ENCODE measurements around the gene FCHSD2.

Gene FCHSD2

GRCh38 chr11:73171436-73172161, 29.5 kb upstream of the FCHSD2 start:
- no peak for DNase-seq

GRCh38 chr11:73170140-73170539, 28.0 kb upstream of the FCHSD2 start:
- no peak for DNase-seq

- no peak for DNase-seq
Observed at GRCh38 chr11:73168925-73169579, 26.9 kb upstream of the FCHSD2 start.

DNA sequence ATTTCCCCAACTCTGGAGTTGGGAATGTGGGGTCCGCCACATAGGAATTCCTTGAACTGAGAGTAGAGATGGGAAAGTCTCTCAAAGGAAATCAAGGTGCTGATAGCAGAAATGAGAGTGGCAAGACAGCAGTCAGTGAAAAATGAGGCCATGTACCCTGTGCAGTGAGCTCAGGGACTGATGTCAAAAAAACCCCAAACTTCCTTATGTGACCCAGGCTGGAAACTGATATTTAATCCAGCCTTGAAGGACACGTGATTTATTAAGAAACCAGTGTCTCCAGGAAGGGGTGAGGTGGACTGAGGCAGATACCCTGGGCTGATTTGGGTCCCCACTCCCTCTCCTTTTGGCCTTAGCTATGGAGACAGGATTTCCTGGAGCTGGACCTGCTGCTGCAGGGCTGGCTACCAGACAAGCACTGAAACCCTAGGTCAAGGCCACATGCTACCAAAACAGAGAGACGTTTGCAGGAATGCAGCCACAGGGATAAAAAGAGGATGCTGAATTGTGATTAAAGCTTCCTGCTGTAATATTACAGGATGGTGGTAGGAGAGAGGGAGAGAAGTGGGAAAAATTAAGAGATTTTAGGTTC, 25.3 kb upstream of the FCHSD2 start:
- no peak for DNase-seq

- no peak for DNase-seq
Observed at GRCh38 chr11:73164803-73165540, 22.9 kb upstream of the FCHSD2 start.

- DNase-seq: no peak
Observed at GRCh38 chr11:73163638-73164174, 21.6 kb upstream of the FCHSD2 start.

DNA sequence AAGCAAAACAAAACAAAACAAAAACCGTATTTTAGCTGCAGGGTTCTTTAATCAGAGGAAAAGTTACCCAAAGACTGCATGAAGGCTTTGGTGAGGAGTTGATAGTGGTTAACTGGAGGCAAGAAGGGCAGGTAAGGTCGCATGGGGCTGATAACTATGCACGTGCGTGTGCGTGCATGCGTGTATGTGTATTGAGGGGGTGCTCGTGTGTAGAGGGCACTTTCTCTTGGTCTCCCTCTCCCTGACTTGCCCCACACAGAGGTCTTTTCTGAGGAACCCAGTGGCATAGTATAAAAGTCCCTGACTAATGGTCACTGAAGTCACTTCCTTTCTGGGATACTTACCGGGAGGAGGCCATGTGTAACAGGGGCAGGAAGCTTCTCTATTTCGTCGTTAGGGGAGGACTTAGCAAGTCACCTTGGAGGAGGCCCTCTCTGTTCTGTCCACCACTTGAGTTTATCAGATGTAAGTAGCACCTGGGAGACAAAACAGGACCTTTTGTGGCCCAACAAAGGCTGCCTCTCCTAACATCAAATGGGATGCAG, 20.1 kb upstream of the FCHSD2 start:
- DNase-seq: no peak

DNA sequence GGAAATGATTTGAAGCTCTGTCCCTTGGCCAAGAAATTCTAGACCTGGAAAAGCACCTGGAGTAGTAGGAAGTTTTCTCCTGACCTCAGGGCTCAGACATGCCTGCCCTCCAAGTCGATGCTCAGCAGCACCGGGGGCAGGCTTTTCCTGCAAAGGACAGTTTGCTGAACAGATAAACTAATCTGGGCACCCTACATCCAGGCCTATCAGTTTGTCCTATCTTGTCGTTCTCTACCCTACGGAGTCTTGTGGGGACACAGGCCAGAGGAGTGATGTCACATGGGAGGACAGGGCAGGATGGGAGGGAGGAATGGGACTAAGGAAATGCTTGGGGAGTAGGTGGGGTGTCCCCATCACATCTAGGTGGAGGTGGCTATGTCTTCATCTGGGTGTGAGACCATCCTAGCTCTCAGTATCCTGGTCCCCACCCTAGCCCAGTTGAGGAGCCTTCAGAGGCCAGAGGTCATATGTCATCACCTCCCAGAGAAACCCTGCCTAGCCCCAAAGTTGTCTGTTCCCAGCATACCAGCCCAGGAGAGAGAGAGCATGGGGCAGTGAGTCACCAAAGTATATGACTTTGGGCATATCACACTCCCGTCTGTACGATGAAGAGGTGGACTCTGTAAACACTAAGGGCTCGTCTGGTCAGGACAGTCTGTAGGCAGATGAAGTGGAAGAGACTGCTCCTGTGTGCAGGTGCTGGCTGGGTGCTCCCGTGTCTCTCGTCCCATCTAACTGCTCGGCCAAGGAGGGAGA, 18.1 kb upstream of the FCHSD2 start:
- DNase-seq: no peak

DNA sequence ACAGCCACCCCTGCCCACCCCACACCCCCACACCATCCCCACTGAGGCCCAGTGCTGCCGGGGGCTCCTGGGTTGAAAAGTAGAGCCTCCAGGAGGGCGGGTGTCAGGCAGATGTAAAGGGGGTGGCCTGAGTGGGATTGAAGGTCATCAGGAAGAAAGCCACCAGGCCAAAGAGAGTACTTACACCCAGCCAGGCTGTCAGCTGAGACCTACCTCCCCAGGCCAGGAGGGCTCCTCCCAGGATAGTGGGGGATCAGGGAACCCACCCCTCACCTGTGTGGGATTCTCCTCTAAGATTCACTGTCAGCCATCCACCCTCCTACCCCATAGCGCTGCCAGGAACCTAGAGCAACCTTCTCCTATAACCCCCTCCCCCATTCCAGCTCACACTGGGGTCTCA, 17.2 kb upstream of the FCHSD2 start:
- DNase-seq: no peak

- DNase-seq: no peak
Observed at GRCh38 chr11:73158356-73159051, 16.4 kb upstream of the FCHSD2 start.

DNA sequence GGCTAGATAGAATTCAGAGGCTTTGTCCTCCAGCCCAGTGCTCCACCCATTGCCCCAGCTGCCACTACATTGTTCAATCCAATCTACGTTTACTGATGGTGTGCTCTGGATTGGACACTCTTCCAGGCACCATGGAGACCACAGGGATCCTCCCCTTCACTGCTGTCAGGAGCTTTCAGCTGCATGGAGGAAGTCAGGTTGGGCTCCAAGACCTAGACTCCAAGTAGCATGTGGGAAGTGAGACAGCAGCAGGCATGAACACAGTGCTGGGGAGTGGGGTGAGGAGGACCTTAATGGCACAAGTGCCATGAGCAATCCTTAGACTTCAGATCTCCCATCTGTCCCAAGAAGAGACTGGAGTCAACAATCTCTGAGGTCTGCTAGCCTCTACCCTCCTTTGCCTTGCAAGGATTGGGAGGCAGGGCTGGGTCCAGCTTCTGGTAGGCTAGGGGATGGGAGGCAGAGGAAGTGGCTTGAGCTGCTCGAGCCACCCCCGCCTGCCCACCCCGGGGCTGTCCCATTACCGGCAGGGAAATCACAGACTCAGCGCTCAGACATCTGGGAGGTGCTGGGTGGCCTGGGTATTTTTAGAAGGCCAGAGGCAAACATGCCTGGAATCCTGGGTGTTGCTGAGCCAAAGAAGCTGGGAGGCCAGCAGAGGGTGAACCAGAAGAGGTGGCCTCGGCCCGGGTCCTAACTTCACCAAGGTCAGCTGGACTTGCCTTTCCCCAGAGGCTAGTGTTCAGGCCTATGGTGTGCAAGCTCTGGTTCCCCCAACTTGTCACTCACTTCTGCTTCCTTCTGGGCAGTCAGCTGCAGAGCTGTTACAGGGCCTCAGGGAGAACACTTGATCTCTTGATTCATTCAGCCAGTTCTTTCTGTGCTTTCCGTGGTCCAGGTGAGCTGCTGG, 15.2 kb upstream of the FCHSD2 start:
- no peak for DNase-seq

DNA sequence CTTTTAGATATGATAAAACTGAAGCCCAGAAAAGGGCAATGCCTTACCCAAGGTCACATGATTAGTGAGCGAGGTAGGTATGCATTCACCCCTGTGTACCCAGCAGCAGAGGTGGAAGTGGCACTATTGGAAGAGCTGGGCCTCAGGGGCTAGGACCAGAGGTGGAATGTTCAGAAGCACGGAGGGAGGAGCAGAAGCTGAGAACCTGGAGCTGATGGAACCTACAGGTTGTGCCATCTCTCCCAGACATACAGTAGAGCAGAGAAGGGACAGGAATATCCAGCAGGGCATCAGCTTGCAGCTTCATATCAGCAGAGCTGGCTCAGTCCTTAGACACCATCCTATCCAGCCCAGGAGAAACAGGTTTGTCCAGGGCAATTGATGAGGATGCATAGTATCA, 14.6 kb upstream of the FCHSD2 start:
- DNase-seq: no peak

GRCh38 chr11:73156114-73156513, 14.0 kb upstream of the FCHSD2 start:
- DNase-seq: no peak

GRCh38 chr11:73155102-73155501, 13.0 kb upstream of the FCHSD2 start:
- no peak for DNase-seq

DNA sequence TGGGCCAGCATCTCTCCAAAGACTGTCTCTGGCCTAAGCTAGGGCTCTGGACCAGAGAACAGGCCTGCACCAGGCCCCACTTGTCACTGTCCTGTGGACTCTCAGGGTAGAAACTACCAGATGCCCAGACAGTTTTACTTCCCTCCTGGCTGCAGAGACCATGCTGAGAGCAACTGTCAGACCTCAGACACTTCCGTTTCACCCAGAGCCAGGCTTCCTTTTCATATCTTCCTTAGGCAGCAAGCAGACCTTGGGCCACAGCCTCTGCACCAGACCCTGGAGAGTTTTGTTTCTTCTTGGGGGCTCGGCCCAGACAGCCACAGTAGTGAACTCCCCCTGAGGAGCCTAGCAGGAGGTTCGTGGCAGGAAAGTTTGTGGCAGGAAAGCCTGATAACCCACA, 12.1 kb upstream of the FCHSD2 start:
- no peak for DNase-seq

GRCh38 chr11:73152861-73153483, 10.9 kb upstream of the FCHSD2 start:
- no peak for DNase-seq

- DNase-seq: no peak
Observed at GRCh38 chr11:73152086-73152853, 10.2 kb upstream of the FCHSD2 start.

- DNase-seq: no peak
Observed at GRCh38 chr11:73151416-73151815, 9.3 kb upstream of the FCHSD2 start.

- DNase-seq: no peak
Observed at GRCh38 chr11:73149105-73149504, 7.0 kb upstream of the FCHSD2 start.
